GM18498 (cell line): ENCODE data around the gene ZNF646.
A peak's percentile ranks its signal among the peaks of the same experiment; 100 is the strongest.

Experiments used
- ATAC-seq: cut with Tn5 transposase; IDR thresholded peaks from one replicate; pipeline ENCODE4 v1.9.1; 2021; ENCODE audit warnings: mild to moderate bottlenecking, moderate library complexity; ENCODE audit not compliant: unreplicated experiment

Gene ZNF646

GRCh38 chr16:31073970-31074813, at the start of gene ZNF646, which contains the start of gene ZNF668:
Gene ZNF646 (plus strand): TSS chr16:31074422. CDS start chr16:31076325, 1,903 bp downstream.
Gene ZNF668 (minus strand): TSS chr16:31074240. CDS start chr16:31064459, 9,781 bp downstream.
- ATAC-seq, result peak; percentile 68

GRCh38 chr16:31025339-31025738, 48.9 kb upstream of the ZNF646 start:
- no peak for ATAC-seq

- no peak for ATAC-seq
These were observed 45.0 kb upstream of the ZNF646 start for GRCh38 chr16:31029272-31029671.

GRCh38 chr16:31031276-31031675, 42.9 kb upstream of the ZNF646 start:
- no peak for ATAC-seq

GRCh38 chr16:31032736-31033708, 41.2 kb upstream of the ZNF646 start, which contains the start of gene STX4:
Gene STX4 (plus strand): TSS chr16:31033558. CDS start chr16:31033806, 248 bp downstream.
- peak; percentile 77 for ATAC-seq

GRCh38 chr16:31033709-31034492, 40.3 kb upstream of the ZNF646 start:
- ATAC-seq, result peak; percentile 41

- ATAC-seq, result no peak
These were observed 37.5 kb upstream of the ZNF646 start for GRCh38 chr16:31036691-31037090.

- no peak for ATAC-seq
These were observed 35.2 kb upstream of the ZNF646 start for GRCh38 chr16:31038993-31039392.

- no peak for ATAC-seq
These were observed 31.4 kb upstream of the ZNF646 start for GRCh38 chr16:31042866-31043265.

GRCh38 chr16:31043352-31043751, 30.9 kb upstream of the ZNF646 start:
- no peak for ATAC-seq

GRCh38 chr16:31043898-31044481, 30.2 kb upstream of the ZNF646 start:
- no peak for ATAC-seq

- ATAC-seq, result no peak
These were observed 23.8 kb upstream of the ZNF646 start for GRCh38 chr16:31050280-31051030.

- ATAC-seq, result no peak
These were observed 22.1 kb upstream of the ZNF646 start for GRCh38 chr16:31052114-31052513.

- ATAC-seq, result no peak
These were observed 18.6 kb upstream of the ZNF646 start for GRCh38 chr16:31055613-31056012.

GRCh38 chr16:31061126-31061812, 13.0 kb upstream of the ZNF646 start:
- ATAC-seq, result no peak

GRCh38 chr16:31061813-31062440, 12.3 kb upstream of the ZNF646 start:
- ATAC-seq, result no peak

GRCh38 chr16:31063495-31063842, 10.8 kb upstream of the ZNF646 start:
- no peak for ATAC-seq

- ATAC-seq, result no peak
These were observed 10.2 kb upstream of the ZNF646 start for GRCh38 chr16:31063843-31064611.
